HepG2 (cell line): ENCODE results near the gene TM2D3. TPM values are rescaled to one million over a fixed set of nuclear protein-coding genes. Genes with fewer than 3 reads are reported as not detected.
A peak's percentile ranks its signal among the peaks of the same experiment; 100 is the strongest.

Experiments
- BRF2 ChIP-seq: sonication (generic); formaldehyde crosslinking; IDR thresholded peaks from 2 replicates; pipeline ENCODE4 v1.8.1; 2022; ENCODE audit warnings: mild to moderate bottlenecking, missing genetic modification reagents
- CHCHD3 ChIP-seq: sonication (generic); formaldehyde crosslinking; IDR thresholded peaks from 2 replicates; pipeline ENCODE4 v1.8.0; 2022; ENCODE audit warnings: mild to moderate bottlenecking, missing genetic modification reagents, moderate library complexity
- EEA1 ChIP-seq: sonication (generic); formaldehyde crosslinking; IDR thresholded peaks from 2 replicates; pipeline ENCODE4 v1.5.1; 2020; ENCODE audit warnings: mild to moderate bottlenecking, missing genetic modification reagents, borderline replicate concordance
- GATAD1 ChIP-seq: IDR thresholded peaks from 2 replicates; pipeline ENCODE4 v1.6.1; 2016; ENCODE audit warnings: missing genetic modification reagents, missing compliant biosample characterization
- HMGXB4 ChIP-seq, 2 experiments: sonication (generic) in 1 of 2; formaldehyde crosslinking in 1 of 2; IDR thresholded peaks; 2 replicates each; pipeline versions ENCODE4 v1.4.0 to v1.6.1; 2018 to 2020; ENCODE audit warnings: missing genetic modification reagents in 2 of 2, borderline replicate concordance in 1 of 2, low read depth in 1 of 2, mild to moderate bottlenecking in 1 of 2, missing biosample characterization in 1 of 2
- MBD4 ChIP-seq: IDR thresholded peaks from 2 replicates; pipeline ENCODE4 v1.6.1; 2012; ENCODE audit warnings: low read length, inconsistent platforms, borderline replicate concordance
- NCOA5 ChIP-seq: sonication (generic); formaldehyde crosslinking; IDR thresholded peaks from 2 replicates; pipeline ENCODE4 v1.4.0; 2020; ENCODE audit warnings: missing genetic modification reagents
- NR2C2 ChIP-seq: sonication (generic); formaldehyde crosslinking; IDR thresholded peaks from 2 replicates; pipeline ENCODE4 v1.4.0; 2020; ENCODE audit warnings: missing genetic modification reagents, mild to moderate bottlenecking, moderate library complexity, borderline replicate concordance
- PHB2 ChIP-seq: fragments of 450-650 bp; IDR thresholded peaks from 2 replicates; pipeline ENCODE4 v1.6.1; 2018; ENCODE audit not compliant: partially characterized antibody
- POGK ChIP-seq: sonication (generic); formaldehyde crosslinking; conservative IDR thresholded peaks from 2 replicates; pipeline ENCODE4 v1.8.0; 2022; ENCODE audit warnings: mild to moderate bottlenecking, moderate library complexity, missing genetic modification reagents
- TCF12 ChIP-seq, 2 experiments: fragments of 450-650 bp in 1 of 2; sonication (generic) in 1 of 2; formaldehyde crosslinking in 1 of 2; IDR thresholded peaks; 2 replicates each; pipeline versions ENCODE4 v1.6.1 to v1.8.0; 2017 to 2022; ENCODE audit warnings: antibody characterized with exemption in 1 of 2, mild to moderate bottlenecking in 1 of 2, missing genetic modification reagents in 1 of 2, moderate library complexity in 1 of 2
- TP53 ChIP-seq: sonication (generic); formaldehyde crosslinking; conservative IDR thresholded peaks from 2 replicates; pipeline ENCODE4 v1.4.0; 2020; ENCODE audit warnings: missing genetic modification reagents
- U2AF2 ChIP-seq: fragments of 200-400 bp; formaldehyde crosslinking; IDR thresholded peaks from 2 replicates; pipeline ENCODE4 v1.6.1; 2017; ENCODE audit warnings: low read depth, mild to moderate bottlenecking, low read length
- ZFP91 ChIP-seq: sonication (generic); formaldehyde crosslinking; IDR thresholded peaks from 2 replicates; pipeline ENCODE4 v1.9.0; 2022; ENCODE audit warnings: missing genetic modification reagents, mild to moderate bottlenecking, borderline replicate concordance
- ZNF501 ChIP-seq: sonication (generic); formaldehyde crosslinking; IDR thresholded peaks from 2 replicates; pipeline ENCODE4 v1.5.1; 2020; ENCODE audit warnings: mild to moderate bottlenecking, moderate library complexity, missing genetic modification reagents
- ZNF562 ChIP-seq: sonication (generic); formaldehyde crosslinking; IDR thresholded peaks from 2 replicates; pipeline ENCODE4 v1.8.0; 2022; ENCODE audit warnings: missing genetic modification reagents, borderline replicate concordance
- ZNF652 ChIP-seq: IDR thresholded peaks from 2 replicates; pipeline ENCODE4 v1.6.1; 2016; ENCODE audit warnings: low read depth, borderline replicate concordance
- ZNF75D ChIP-seq: sonication (generic); formaldehyde crosslinking; IDR thresholded peaks from 2 replicates; pipeline ENCODE4 v1.8.1; 2023; ENCODE audit warnings: missing genetic modification reagents, mild to moderate bottlenecking, borderline replicate concordance
- ZNF780A ChIP-seq: sonication (generic); formaldehyde crosslinking; IDR thresholded peaks from 2 replicates; pipeline ENCODE4 v1.8.0; 2022; ENCODE audit warnings: mild to moderate bottlenecking, missing genetic modification reagents, moderate library complexity
- polyA plus RNA-seq, 8 experiments: library from polyadenylated mRNA; depleted of rRNA in 3 of 8; stranded (reverse) in 7 of 8; unstranded in 1 of 8; fragments of >200 nt; fragmentation: Illumina TruSeq in 4 of 8; extraction: Trizol in 4 of 8; gene quantifications; 2 replicates each; pipeline versions ENCODE4 v1.2.1 to v1.2.3, GENCODE V29; 2011 to 2016; ENCODE audit warnings: low read depth in 4 of 8, missing spikeins in 1 of 8, mixed read lengths in 1 of 8; ENCODE audit not compliant: insufficient read depth in 1 of 8
- total RNA-seq, 5 experiments: library from RNA; depleted of rRNA; stranded (reverse); fragments of >200 nt; fragmentation: Illumina TruSeq; extraction: Trizol; gene quantifications; 2 replicates each; pipeline ENCODE4 v1.2.3, GENCODE V29; 2016; ENCODE audit warnings: low read depth in 1 of 5

Gene TM2D3
- total and polyA plus RNA-seq, 2 of the 13 experiments (the other 11 are each of a cell fraction or from before 2014, with no cell fraction given) = 31.1 to 72.7 TPM

- TF ChIP-seq U2AF2 (no peak), ZNF75D (CRISPR knock-in tag) (no peak), NR2C2 (CRISPR knock-in tag) (no peak), PHB2 (no peak), NCOA5 (CRISPR knock-in tag) (no peak), TCF12 (IDR thresholded peaks at IDR 0.05) (no peak), TCF12 (CRISPR knock-in tag; IDR thresholded peaks at IDR 0.05) (peak; percentile 52; the same call in 1 of the 2 replicates), BRF2 (CRISPR knock-in tag) (no peak), GATAD1 (CRISPR knock-in tag) (no peak), ZNF562 (CRISPR knock-in tag) (no peak), TP53 (CRISPR knock-in tag) (no peak), ZNF780A (CRISPR knock-in tag) (no peak), EEA1 (CRISPR knock-in tag) (no peak), POGK (CRISPR knock-in tag) (no peak), ZNF652 (CRISPR knock-in tag) (no peak), HMGXB4 (CRISPR knock-in tag; IDR thresholded peaks at IDR 0.05; ENCODE audit: borderline replicate concordance in 1 of 2, low read depth in 1 of 2) (no peak), CHCHD3 (CRISPR knock-in tag) (no peak), MBD4 (no peak), ZFP91 (peak; percentile 30; the same call in 1 of the 2 replicates), ZNF501 (CRISPR knock-in tag) (no peak; the same call in 1 of the 2 replicates)
Measured at GRCh38 chr15:101613130-101614000, 38.8 kb downstream of the TM2D3 start (continued).
